HL-60 (cell line): ENCODE results near the gene BAIAP2L1.

ENCODE experiments used
- TF ChIP-seq, protein P1 (sequence below): IDR thresholded peaks from 2 replicates; pipeline ENCODE4 v1.6.1; 2012; ENCODE audit warnings: low read depth; ENCODE audit not compliant: insufficient replicate concordance
- TF ChIP-seq, protein P2 (sequence below): IDR thresholded peaks from one replicate; pipeline ENCODE4 v1.5.1; 2011; ENCODE audit warnings: low read length, control low read depth, inconsistent platforms; ENCODE audit not compliant: insufficient read depth

DNA sequence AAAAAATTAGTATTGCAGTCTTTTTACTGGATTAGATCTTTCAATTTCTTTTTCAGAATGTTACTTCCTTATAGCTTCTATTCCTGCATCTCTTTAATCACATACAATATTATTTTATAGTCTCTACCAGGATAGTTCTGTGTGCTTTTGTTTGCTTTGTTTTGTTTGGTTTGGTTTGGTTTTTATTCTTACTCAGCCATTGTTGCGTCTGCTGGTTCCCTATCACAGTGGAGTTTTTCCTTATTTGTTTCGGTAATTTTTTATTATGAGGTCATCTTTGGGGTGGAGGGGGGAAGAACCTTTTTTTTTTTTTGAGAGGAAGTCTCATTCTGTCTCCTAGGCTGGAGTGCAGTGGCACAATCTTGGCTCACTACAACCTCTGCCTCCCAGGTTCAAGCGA is 9.0 kb upstream of the BAIAP2L1 start:
- TF ChIP-seq, protein P1, sequence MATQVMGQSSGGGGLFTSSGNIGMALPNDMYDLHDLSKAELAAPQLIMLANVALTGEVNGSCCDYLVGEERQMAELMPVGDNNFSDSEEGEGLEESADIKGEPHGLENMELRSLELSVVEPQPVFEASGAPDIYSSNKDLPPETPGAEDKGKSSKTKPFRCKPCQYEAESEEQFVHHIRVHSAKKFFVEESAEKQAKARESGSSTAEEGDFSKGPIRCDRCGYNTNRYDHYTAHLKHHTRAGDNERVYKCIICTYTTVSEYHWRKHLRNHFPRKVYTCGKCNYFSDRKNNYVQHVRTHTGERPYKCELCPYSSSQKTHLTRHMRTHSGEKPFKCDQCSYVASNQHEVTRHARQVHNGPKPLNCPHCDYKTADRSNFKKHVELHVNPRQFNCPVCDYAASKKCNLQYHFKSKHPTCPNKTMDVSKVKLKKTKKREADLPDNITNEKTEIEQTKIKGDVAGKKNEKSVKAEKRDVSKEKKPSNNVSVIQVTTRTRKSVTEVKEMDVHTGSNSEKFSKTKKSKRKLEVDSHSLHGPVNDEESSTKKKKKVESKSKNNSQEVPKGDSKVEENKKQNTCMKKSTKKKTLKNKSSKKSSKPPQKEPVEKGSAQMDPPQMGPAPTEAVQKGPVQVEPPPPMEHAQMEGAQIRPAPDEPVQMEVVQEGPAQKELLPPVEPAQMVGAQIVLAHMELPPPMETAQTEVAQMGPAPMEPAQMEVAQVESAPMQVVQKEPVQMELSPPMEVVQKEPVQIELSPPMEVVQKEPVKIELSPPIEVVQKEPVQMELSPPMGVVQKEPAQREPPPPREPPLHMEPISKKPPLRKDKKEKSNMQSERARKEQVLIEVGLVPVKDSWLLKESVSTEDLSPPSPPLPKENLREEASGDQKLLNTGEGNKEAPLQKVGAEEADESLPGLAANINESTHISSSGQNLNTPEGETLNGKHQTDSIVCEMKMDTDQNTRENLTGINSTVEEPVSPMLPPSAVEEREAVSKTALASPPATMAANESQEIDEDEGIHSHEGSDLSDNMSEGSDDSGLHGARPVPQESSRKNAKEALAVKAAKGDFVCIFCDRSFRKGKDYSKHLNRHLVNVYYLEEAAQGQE: no peak
- TF ChIP-seq, protein P2, sequence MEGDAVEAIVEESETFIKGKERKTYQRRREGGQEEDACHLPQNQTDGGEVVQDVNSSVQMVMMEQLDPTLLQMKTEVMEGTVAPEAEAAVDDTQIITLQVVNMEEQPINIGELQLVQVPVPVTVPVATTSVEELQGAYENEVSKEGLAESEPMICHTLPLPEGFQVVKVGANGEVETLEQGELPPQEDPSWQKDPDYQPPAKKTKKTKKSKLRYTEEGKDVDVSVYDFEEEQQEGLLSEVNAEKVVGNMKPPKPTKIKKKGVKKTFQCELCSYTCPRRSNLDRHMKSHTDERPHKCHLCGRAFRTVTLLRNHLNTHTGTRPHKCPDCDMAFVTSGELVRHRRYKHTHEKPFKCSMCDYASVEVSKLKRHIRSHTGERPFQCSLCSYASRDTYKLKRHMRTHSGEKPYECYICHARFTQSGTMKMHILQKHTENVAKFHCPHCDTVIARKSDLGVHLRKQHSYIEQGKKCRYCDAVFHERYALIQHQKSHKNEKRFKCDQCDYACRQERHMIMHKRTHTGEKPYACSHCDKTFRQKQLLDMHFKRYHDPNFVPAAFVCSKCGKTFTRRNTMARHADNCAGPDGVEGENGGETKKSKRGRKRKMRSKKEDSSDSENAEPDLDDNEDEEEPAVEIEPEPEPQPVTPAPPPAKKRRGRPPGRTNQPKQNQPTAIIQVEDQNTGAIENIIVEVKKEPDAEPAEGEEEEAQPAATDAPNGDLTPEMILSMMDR: no peak
